ENCODE results near the gene COL25A1.

DNA sequence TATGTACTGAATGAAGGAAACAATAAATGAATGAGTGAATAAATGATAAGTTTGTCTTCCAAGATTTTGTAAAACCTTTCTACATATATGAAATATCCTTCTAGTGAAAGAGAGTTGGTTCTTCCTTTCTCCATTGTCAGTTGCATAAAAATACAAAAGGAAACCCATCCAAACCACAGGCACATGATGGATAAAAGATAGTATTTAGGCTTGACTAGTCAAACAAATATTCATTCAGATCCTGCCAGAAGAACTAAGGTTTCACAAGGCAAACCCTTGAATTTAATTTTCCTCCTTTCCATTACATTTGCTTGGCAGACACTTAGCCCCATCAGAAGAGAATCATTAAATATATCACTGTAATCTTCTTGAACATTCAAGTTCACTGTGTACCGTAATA, 208.4 kb downstream of the COL25A1 start:
- TF ChIP-seq CTCF (IDR thresholded peaks at IDR 0.05; ENCODE audit: low read depth, low read length) (no peak), POLR2A (IDR thresholded peaks at IDR 0.05; ENCODE audit: extremely low read depth, insufficient read length) (no peak), MYC (IDR thresholded peaks at IDR 0.05; ENCODE audit: low read depth, low read length) (no peak)

Data from NB4 (cell line).